Measurements from ENCODE around the gene AKAP13. TPM values are rescaled to one million over a fixed set of nuclear protein-coding genes. Genes with fewer than 3 reads are reported as not detected.

AKAP13 gene
- total RNA-seq, 1 donor from 2014 or later: 73.8 TPM

DNA sequence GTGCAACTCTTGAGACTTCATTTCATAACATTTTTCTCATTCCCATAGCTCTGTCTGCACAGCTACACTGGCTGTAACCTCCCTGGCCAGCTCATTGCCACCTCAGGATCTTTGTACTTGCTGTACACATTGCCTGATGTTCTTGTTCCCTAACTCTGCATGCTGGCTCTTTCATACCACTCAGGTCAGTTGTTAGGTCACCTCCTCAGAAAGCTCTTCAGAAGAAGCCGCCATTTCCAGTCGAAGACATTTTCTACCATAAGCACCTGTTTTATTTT, 176.2 kb downstream of the AKAP13 start:
- H3K9ac ChIP-seq: no peak overlapping the region
- H4K20me1 ChIP-seq (ENCODE audit: low read depth): no peaks in the 10 kb centered on the region
- TF ChIP-seq EZH2 (IDR thresholded peaks at IDR 0.05) (no peak), EZH2phosphoT487 (IDR thresholded peaks at IDR 0.05) (no peak)
- TF ChIP-seq, protein P1, sequence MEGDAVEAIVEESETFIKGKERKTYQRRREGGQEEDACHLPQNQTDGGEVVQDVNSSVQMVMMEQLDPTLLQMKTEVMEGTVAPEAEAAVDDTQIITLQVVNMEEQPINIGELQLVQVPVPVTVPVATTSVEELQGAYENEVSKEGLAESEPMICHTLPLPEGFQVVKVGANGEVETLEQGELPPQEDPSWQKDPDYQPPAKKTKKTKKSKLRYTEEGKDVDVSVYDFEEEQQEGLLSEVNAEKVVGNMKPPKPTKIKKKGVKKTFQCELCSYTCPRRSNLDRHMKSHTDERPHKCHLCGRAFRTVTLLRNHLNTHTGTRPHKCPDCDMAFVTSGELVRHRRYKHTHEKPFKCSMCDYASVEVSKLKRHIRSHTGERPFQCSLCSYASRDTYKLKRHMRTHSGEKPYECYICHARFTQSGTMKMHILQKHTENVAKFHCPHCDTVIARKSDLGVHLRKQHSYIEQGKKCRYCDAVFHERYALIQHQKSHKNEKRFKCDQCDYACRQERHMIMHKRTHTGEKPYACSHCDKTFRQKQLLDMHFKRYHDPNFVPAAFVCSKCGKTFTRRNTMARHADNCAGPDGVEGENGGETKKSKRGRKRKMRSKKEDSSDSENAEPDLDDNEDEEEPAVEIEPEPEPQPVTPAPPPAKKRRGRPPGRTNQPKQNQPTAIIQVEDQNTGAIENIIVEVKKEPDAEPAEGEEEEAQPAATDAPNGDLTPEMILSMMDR (IDR thresholded peaks at IDR 0.05): no peak
- Mint-ChIP-seq H3K9me3 (peaks cover 2% of the 10 kb centered on the region), H3K27ac (no peak overlapping the region), H3K36me3 (peaks cover 24% of the 10 kb centered on the region), H3K4me1 (peaks cover 8% of the 10 kb centered on the region), H3K4me3 (no peak overlapping the region), H3K27me3 (ENCODE audit: insufficient read depth, low read depth) (no peaks in the 10 kb centered on the region)
- no peaks in the 10 kb centered on the region for H3K27me3 ChIP-seq
- no peak overlapping the region for H2AFZ ChIP-seq (replicated peaks)
- H3K79me2 ChIP-seq (ENCODE audit: low read depth): peaks cover 12% of the 10 kb centered on the region
- no peak overlapping the region for H3K4me2 ChIP-seq
- DNase-seq (ENCODE audit: low spot score): no peak
- no peaks in the 10 kb centered on the region for H3K9me3 ChIP-seq (ENCODE audit: low read depth)
- H3K27ac ChIP-seq: no peak overlapping the region
- no peaks in the 10 kb centered on the region for H3K4me1 ChIP-seq
- H3F3A ChIP-seq (ENCODE audit: low read depth): no peaks in the 10 kb centered on the region
- no peak overlapping the region for H3K4me3 ChIP-seq
- H3K36me3 ChIP-seq: no peaks in the 10 kb centered on the region

DNA sequence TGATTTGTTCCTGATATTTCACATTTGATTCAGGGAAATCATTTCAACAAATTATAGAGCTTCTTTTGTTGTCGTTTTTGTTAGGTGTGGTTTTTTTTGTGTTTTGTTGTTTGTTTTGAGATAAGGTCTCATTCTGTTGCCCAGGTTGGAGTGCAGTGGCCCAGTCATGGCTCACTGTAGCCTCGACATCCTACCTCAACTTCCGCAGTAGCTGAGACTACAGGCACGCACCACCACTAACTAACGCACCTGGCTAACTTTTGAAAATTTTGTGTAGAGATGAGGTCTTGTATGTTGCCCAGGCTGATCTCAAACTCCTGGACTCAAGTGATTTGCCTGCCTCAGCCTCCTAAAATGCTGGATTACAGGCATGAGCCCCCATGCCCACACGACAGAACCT, 177.0 kb downstream of the AKAP13 start:
- no peak overlapping the region for H3K4me3 ChIP-seq
- no peaks in the 10 kb centered on the region for H3K4me1 ChIP-seq
- no peak overlapping the region for H2AFZ ChIP-seq (replicated peaks)
- peaks cover 2% of the 10 kb centered on the region for H3K9me3 Mint-ChIP-seq
- H3K79me2 ChIP-seq (ENCODE audit: low read depth): peaks cover 12% of the 10 kb centered on the region
- no peaks in the 10 kb centered on the region for H3K27me3 ChIP-seq
- DNase-seq (ENCODE audit: low spot score): no peak
- H3K4me3 Mint-ChIP-seq: no peak overlapping the region
- no peak overlapping the region for H3K27ac ChIP-seq
- no peaks in the 10 kb centered on the region for H3K36me3 ChIP-seq
- H3K27me3 Mint-ChIP-seq (ENCODE audit: insufficient read depth, low read depth): no peaks in the 10 kb centered on the region
- H3K9ac ChIP-seq: no peak overlapping the region
- H3K4me1 Mint-ChIP-seq: peaks cover 8% of the 10 kb centered on the region
- TF ChIP-seq, protein P1 (IDR thresholded peaks at IDR 0.05): no peak
- TF ChIP-seq EZH2 (IDR thresholded peaks at IDR 0.05) (no peak), EZH2phosphoT487 (IDR thresholded peaks at IDR 0.05) (no peak)
- peaks cover 18% of the 10 kb centered on the region for H3K36me3 Mint-ChIP-seq
- no peaks in the 10 kb centered on the region for H3F3A ChIP-seq (ENCODE audit: low read depth)
- H3K4me2 ChIP-seq: no peak overlapping the region
- H3K9me3 ChIP-seq (ENCODE audit: low read depth): no peaks in the 10 kb centered on the region
- no peak overlapping the region for H3K27ac Mint-ChIP-seq
- H4K20me1 ChIP-seq (ENCODE audit: low read depth): no peaks in the 10 kb centered on the region

DNA sequence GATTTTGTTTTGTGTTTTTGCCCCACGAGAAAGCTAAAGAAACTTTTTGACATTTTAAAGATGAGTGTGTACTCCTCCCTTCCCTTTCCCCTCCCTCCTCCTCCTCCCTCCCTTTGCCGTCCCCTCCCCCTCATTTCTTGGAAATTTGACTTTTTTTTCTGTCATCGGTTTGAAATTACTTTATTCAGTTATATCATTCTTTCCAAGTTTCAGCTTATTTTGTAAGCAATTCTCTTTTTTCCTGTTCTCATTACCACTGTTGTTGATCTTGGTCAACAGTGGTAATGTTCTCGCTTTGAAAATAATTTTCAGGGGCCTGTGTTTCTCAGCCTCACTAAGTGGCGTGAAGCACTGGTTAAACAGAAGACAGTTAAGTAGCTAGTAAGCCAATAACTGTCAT, 178.4 kb downstream of the AKAP13 start:
- no peaks in the 10 kb centered on the region for H3K9me3 ChIP-seq (ENCODE audit: low read depth)
- Mint-ChIP-seq H3K27ac (no peak overlapping the region), H3K27me3 (ENCODE audit: insufficient read depth, low read depth) (no peaks in the 10 kb centered on the region), H3K4me1 (peaks cover 18% of the 10 kb centered on the region), H3K36me3 (peaks cover 12% of the 10 kb centered on the region), H3K4me3 (no peak overlapping the region), H3K9me3 (no peaks in the 10 kb centered on the region)
- no peak for DNase-seq (ENCODE audit: low spot score)
- H2AFZ ChIP-seq (replicated peaks): no peak overlapping the region
- no peak overlapping the region for H3K27ac ChIP-seq
- H3K4me3 ChIP-seq: no peak overlapping the region
- TF ChIP-seq EZH2 (IDR thresholded peaks at IDR 0.05) (no peak), EZH2phosphoT487 (IDR thresholded peaks at IDR 0.05) (no peak)
- TF ChIP-seq, protein P1 (IDR thresholded peaks at IDR 0.05): no peak
- H3K4me2 ChIP-seq: no peak overlapping the region
- no peak overlapping the region for H3K9ac ChIP-seq
- peaks cover 12% of the 10 kb centered on the region for H3K79me2 ChIP-seq (ENCODE audit: low read depth)
- peaks cover 10% of the 10 kb centered on the region for H3K4me1 ChIP-seq
- no peaks in the 10 kb centered on the region for H3K27me3 ChIP-seq
- peaks cover 10% of the 10 kb centered on the region for H3F3A ChIP-seq (ENCODE audit: low read depth)
- H3K36me3 ChIP-seq: no peaks in the 10 kb centered on the region
- H4K20me1 ChIP-seq (ENCODE audit: low read depth): peaks cover 8% of the 10 kb centered on the region

DNA sequence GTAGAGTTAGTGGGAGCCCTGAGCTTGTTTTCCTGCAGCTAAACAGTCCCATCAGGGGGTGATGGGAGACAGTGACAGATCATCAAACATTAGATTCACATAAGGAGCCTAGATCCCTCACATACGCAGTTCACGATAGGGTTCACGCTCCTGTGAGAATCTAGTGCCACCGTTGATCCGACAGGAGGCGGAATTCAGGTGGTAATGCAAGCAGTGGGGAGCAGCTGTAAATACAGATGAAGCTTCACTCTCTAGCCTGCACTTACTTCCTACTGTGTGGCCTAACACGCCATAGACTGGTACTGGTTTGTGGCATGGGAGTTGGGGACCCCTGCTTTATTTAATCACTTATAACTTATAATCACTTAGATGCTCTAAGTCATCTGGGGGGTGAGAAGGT, 179.1 kb downstream of the AKAP13 start:
- Histone ChIP-seq H3F3A (ENCODE audit: low read depth) (peaks cover 10% of the 10 kb centered on the region), H3K4me2 (no peak overlapping the region), H3K4me3 (no peak overlapping the region), H3K4me1 (peaks cover 15% of the 10 kb centered on the region), H3K9me3 (ENCODE audit: low read depth) (no peaks in the 10 kb centered on the region), H2AFZ (replicated peaks) (no peak overlapping the region), H3K27me3 (no peaks in the 10 kb centered on the region), H4K20me1 (ENCODE audit: low read depth) (peaks cover 8% of the 10 kb centered on the region), H3K9ac (no peak overlapping the region), H3K27ac (no peak overlapping the region), H3K79me2 (ENCODE audit: low read depth) (peaks cover 12% of the 10 kb centered on the region), H3K36me3 (no peaks in the 10 kb centered on the region)
- peaks cover 7% of the 10 kb centered on the region for H3K36me3 Mint-ChIP-seq
- H3K4me1 Mint-ChIP-seq: peaks cover 18% of the 10 kb centered on the region
- H3K4me3 Mint-ChIP-seq: no peak overlapping the region
- H3K9me3 Mint-ChIP-seq: no peaks in the 10 kb centered on the region
- TF ChIP-seq, protein P1 (IDR thresholded peaks at IDR 0.05): no peak
- TF ChIP-seq EZH2phosphoT487 (IDR thresholded peaks at IDR 0.05) (no peak), EZH2 (IDR thresholded peaks at IDR 0.05) (no peak)
- no peak for DNase-seq (ENCODE audit: low spot score)
- H3K27me3 Mint-ChIP-seq (ENCODE audit: insufficient read depth, low read depth): no peaks in the 10 kb centered on the region
- H3K27ac Mint-ChIP-seq: no peak overlapping the region

Measured in neural progenitor cell (in vitro differentiated cells).